ENCODE results near the gene GRM2. TPM values are rescaled to one million over a fixed set of nuclear protein-coding genes. Genes with fewer than 3 reads are reported as not detected.

The GRM2 gene
- total RNA-seq, 1 experiment from 2014 or later = 3.7 TPM

GRCh38 chr3:51716805-51717204, 9.9 kb downstream of the GRM2 start:
- H3K4me3 Mint-ChIP-seq = no peak overlapping the region
- ATAC-seq (no peak), DNase-seq (ENCODE audit: low spot score) (peak; percentile 9)
- ChIA-PET CTCF (interaction anchor here (0.7 to 6.6 kb wide), 5 partner anchors 34 to 225 kb away, joined by 3 to 190 read pairs (median 5); partner anchors contain the start of gene RRP9), POLR2A (interaction anchor here (0.5 kb wide), 1 partner anchor 219 kb away, joined by 7 read pairs; no protein-coding TSS in a partner anchor)
- TF ChIP-seq, protein P1, sequence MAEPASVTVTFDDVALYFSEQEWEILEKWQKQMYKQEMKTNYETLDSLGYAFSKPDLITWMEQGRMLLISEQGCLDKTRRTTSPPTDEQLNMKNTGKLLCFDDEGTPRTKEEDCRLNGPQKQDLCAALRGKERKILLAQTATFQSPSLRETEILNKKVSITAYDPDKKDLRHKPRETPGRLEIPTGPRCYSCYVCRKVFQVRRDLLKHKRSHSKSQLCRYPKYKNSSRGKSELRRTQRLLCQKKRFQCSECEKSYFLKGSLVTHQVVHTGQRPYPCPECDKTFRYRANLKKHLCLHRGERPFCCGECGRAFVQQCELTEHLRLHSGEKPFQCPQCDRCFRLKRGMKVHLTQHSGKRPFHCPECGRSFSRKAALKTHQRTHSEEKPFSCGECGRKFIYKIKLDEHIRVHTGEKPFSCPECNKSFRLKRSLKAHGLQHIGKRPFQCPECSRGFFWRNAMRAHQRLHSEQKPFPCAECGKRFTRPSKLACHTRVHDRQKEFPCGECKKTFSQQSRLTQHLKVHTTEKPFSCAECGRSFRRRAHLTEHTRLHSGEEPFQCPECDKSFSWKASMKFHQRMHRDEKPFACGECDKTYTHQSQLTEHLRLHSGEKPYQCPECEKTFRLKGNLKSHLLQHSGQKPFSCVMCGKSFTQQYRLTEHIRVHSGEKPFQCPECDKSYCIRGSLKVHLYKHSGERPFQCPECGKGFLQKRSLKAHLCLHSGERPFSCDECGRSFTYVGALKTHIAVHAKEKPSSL (CRISPR knock-in tag; conservative IDR thresholded peaks at IDR 0.05) = no peak
- H3K4me1 Mint-ChIP-seq = peaks cover 16% of the 10 kb centered on the region
- H3K36me3 Mint-ChIP-seq = no peaks in the 10 kb centered on the region
- no peaks in the 10 kb centered on the region for H3K9me3 Mint-ChIP-seq
- H3K27me3 Mint-ChIP-seq (ENCODE audit: low read depth) = peaks cover 3% of the 10 kb centered on the region; the same call in 1 of the 2 replicates
- no peak overlapping the region for H3K27ac Mint-ChIP-seq

DNA sequence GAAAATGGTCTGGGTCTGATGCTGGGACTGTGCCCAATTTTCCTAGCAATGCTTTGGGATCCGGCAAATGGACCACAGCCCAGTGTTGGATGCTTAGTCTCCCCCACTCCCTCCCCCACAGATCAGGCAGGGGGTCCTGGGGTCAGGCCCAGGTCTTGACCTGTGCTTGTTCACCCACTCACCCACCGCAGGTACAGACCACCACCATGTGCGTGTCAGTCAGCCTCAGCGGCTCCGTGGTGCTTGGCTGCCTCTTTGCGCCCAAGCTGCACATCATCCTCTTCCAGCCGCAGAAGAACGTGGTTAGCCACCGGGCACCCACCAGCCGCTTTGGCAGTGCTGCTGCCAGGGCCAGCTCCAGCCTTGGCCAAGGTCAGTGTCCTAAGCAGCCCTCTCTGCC, 10.6 kb downstream of the GRM2 start:
- POLR2A ChIA-PET = no interaction called here
- CTCF ChIA-PET = interaction anchor here (1.3 to 6.6 kb wide), 8 partner anchors 10 to 328 kb away, joined by 4 to 190 read pairs (median 15); partner anchors contain the start of gene GRM2
- Mint-ChIP-seq H3K27me3 (ENCODE audit: low read depth) (peaks cover 3% of the 10 kb centered on the region; the same call in 1 of the 2 replicates), H3K27ac (no peak overlapping the region), H3K4me1 (peaks cover 16% of the 10 kb centered on the region), H3K9me3 (peaks cover 2% of the 10 kb centered on the region; the same call in 1 of the 2 replicates), H3K36me3 (no peaks in the 10 kb centered on the region), H3K4me3 (no peak overlapping the region)
- DNase-seq (ENCODE audit: low spot score) (peak; percentile 5), ATAC-seq (no peak)
- TF ChIP-seq ATF6 (CRISPR knock-in tag; IDR thresholded peaks at IDR 0.05) (no peak), ZNF263 (CRISPR knock-in tag; IDR thresholded peaks at IDR 0.05; ENCODE audit: low read depth) (no peak), HMGA2 (CRISPR knock-in tag; IDR thresholded peaks at IDR 0.05) (no peak), ZNF219 (CRISPR knock-in tag; IDR thresholded peaks at IDR 0.05; ENCODE audit: borderline replicate concordance) (no peak), HMGXB4 (CRISPR knock-in tag; IDR thresholded peaks at IDR 0.05) (no peak), RORB (CRISPR knock-in tag; IDR thresholded peaks at IDR 0.05) (no peak), ELF4 (CRISPR knock-in tag; IDR thresholded peaks at IDR 0.05; ENCODE audit: low read depth) (no peak), ZNF671 (CRISPR knock-in tag; IDR thresholded peaks at IDR 0.05) (no peak), SMAD4 (CRISPR knock-in tag; IDR thresholded peaks at IDR 0.05) (no peak), ZNF138 (CRISPR knock-in tag; conservative IDR thresholded peaks at IDR 0.05) (no peak), ETV6 (CRISPR knock-in tag; IDR thresholded peaks at IDR 0.05) (no peak), TP53 (CRISPR knock-in tag; IDR thresholded peaks at IDR 0.05) (no peak), ARID4B (CRISPR knock-in tag; IDR thresholded peaks at IDR 0.05; ENCODE audit: borderline replicate concordance) (no peak)
- TF ChIP-seq, protein P2, sequence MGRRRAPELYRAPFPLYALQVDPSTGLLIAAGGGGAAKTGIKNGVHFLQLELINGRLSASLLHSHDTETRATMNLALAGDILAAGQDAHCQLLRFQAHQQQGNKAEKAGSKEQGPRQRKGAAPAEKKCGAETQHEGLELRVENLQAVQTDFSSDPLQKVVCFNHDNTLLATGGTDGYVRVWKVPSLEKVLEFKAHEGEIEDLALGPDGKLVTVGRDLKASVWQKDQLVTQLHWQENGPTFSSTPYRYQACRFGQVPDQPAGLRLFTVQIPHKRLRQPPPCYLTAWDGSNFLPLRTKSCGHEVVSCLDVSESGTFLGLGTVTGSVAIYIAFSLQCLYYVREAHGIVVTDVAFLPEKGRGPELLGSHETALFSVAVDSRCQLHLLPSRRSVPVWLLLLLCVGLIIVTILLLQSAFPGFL (CRISPR knock-in tag; IDR thresholded peaks at IDR 0.05; ENCODE audit: borderline replicate concordance) = no peak
